ENCODE data around the gene DGKZ. TPM values are rescaled to one million over a fixed set of nuclear protein-coding genes. Genes with fewer than 3 reads are reported as not detected.

Gene DGKZ
- total and polyA plus RNA-seq, 10 donors: 44.2 to 136 (median 97.9) TPM

DNA sequence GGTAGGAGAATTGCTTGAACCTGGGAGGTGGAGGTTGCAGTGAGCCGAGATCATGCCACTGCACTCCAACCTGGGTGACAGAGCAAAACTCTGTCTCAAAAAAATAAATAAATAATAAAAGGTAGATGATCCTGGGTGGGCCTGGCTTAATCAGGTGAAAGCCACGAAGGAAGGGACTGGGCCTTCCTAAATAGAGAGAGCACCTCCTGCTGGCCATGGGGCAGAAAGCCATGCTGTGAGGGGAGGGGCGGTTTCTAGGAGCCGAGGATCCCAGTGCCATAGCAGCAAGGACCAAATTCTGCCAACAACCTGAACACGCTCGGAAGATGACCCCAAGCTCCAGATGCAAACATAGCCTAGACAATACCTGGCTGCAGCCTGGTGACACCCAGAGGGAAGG lies 24.5 kb upstream of the DGKZ start:
- Histone ChIP-seq H3K4me1 (peaks cover 12 to 75% (median 26%) of the 10 kb centered on the region in 6 donors), H3K36me3 (no peaks in the 10 kb centered on the region), H3K4me3 (no peak overlapping the region), H3K27me3 (replicated peaks in 1 of 7) (peaks cover 0 to 10% (median 0%) of the 10 kb centered on the region in 7 donors), H3K27ac (no peak overlapping the region), H3K9me3 (no peaks in the 10 kb centered on the region)
- DNase-seq: no peak
- TF ChIP-seq, protein P1, sequence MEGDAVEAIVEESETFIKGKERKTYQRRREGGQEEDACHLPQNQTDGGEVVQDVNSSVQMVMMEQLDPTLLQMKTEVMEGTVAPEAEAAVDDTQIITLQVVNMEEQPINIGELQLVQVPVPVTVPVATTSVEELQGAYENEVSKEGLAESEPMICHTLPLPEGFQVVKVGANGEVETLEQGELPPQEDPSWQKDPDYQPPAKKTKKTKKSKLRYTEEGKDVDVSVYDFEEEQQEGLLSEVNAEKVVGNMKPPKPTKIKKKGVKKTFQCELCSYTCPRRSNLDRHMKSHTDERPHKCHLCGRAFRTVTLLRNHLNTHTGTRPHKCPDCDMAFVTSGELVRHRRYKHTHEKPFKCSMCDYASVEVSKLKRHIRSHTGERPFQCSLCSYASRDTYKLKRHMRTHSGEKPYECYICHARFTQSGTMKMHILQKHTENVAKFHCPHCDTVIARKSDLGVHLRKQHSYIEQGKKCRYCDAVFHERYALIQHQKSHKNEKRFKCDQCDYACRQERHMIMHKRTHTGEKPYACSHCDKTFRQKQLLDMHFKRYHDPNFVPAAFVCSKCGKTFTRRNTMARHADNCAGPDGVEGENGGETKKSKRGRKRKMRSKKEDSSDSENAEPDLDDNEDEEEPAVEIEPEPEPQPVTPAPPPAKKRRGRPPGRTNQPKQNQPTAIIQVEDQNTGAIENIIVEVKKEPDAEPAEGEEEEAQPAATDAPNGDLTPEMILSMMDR (IDR thresholded peaks at IDR 0.05 in 8 of 11, conservative IDR thresholded peaks at IDR 0.05 in 3 of 11): peak in 2 of 11 experiments; percentile 25 to 34
- TF ChIP-seq POLR2AphosphoS5 (IDR thresholded peaks at IDR 0.05) (no peak), POLR2A (IDR thresholded peaks at IDR 0.05) (no peak)
- intact Hi-C loops (cut with DNase I; ENCODE audit: low total_unique reads): no loop called here
- WGBS, 5 donors: 77 to 94% (median 89%) methylated on average over 6 of the region's 6 CpGs

DNA sequence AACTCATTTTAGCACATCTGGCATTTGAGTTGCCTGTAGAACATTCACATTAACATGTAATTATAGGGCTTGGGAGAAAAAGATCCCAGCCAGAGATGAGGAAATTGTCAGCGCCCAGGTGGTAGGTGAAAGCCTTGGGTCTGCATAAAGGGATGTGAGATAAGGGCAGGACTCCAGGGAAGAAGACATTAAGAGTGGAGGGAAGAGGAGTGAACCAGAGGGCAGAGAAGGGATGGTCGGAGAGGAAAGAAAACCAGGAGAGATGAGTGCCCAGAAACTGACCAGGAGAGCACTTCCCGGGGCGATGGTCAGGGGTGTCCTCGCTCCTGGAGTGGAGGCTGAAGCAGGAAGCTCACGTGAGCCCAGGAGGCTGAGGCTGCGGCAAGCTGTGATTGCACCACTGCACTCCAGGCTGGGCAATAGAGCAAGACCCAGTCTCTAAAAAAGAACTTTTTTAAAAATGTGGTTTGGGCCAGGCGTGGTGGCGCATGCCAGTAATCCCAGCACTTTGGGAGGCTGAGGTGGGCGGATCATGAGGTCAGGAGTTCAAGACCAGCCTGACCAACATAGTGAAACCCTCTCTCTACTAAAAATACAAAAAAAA lies 20.3 kb upstream of the DGKZ start:
- TF ChIP-seq POLR2AphosphoS5 (IDR thresholded peaks at IDR 0.05) (no peak), POLR2A (IDR thresholded peaks at IDR 0.05) (no peak)
- TF ChIP-seq, protein P1 (IDR thresholded peaks at IDR 0.05 in 8 of 11, conservative IDR thresholded peaks at IDR 0.05 in 3 of 11): no peak
- H3K9me3 ChIP-seq: no peaks in the 10 kb centered on the region
- H3K4me3 ChIP-seq: no peak overlapping the region
- H3K4me1 ChIP-seq: peaks cover 0 to 56% (median 14%) of the 10 kb centered on the region in 6 donors
- no peaks in the 10 kb centered on the region for H3K36me3 ChIP-seq
- peaks cover 0 to 37% (median 16%) of the 10 kb centered on the region in 7 donors for H3K27me3 ChIP-seq (replicated peaks in 1 of 7)
- intact Hi-C loops (cut with DNase I; ENCODE audit: low total_unique reads): no loop called here
- H3K27ac ChIP-seq: no peak overlapping the region
- no peak for DNase-seq
- 65 to 85% (median 68%) methylated on average over 10 of the region's 10 CpGs for WGBS, 5 donors

DNA sequence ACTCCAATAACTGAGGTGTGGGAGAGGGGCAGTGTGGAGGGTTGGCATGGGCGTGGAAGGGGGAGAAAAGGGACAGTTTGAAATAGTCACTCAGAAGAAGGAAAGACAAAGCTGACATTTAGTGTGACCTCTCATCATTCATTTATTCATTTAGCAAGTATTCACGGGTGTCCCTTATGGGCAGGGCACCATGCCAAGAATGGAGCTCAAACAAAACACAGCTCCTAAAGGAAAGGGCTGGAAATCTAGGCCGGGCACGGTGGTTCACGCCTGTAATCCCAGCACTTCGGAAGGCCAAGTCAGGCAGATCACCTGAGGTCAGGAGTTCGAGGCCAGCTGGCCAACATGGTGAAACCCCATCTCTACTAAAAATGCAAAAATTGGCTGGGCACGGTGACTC lies 19.4 kb upstream of the DGKZ start:
- intact Hi-C loops (cut with DNase I; ENCODE audit: low total_unique reads): no loop called here
- Histone ChIP-seq H3K4me3 (no peak overlapping the region), H3K9me3 (no peaks in the 10 kb centered on the region), H3K27ac (no peak overlapping the region), H3K27me3 (replicated peaks in 1 of 7) (peaks cover 0 to 46% (median 25%) of the 10 kb centered on the region in 7 donors), H3K4me1 (peaks cover 6 to 56% (median 22%) of the 10 kb centered on the region in 6 donors), H3K36me3 (no peaks in the 10 kb centered on the region)
- DNase-seq: no peak
- TF ChIP-seq POLR2A (IDR thresholded peaks at IDR 0.05): no peak
- no peak for TF ChIP-seq POLR2AphosphoS5 (IDR thresholded peaks at IDR 0.05)
- TF ChIP-seq, protein P1 (IDR thresholded peaks at IDR 0.05 in 8 of 11, conservative IDR thresholded peaks at IDR 0.05 in 3 of 11): no peak
- WGBS, 5 donors: 67 to 83% (median 75%) methylated on average over 8 of the region's 8 CpGs

DNA sequence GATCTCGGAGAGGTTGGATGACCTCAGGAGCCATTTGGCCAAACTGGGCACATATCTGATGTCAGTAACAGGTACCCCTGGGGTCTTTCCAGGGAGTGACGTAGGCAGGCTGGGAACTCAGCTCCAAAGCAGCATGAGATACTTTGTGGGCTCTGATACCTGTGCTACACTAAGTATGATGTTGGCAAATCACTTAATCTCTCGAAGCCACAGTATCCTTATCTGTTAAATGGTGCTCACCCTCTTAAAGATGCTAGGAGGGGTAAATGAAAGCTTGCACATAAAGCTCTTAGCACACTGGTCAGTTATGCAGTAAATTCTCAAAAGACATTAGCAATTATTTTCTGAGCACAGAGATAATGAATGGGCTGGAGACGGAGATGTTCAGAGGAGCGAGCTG lies 17.1 kb upstream of the DGKZ start:
- Histone ChIP-seq H3K4me3 (no peak overlapping the region), H3K4me1 (peaks cover 9 to 68% (median 37%) of the 10 kb centered on the region in 6 donors), H3K27me3 (replicated peaks in 1 of 7) (peaks cover 0 to 69% (median 45%) of the 10 kb centered on the region in 7 donors), H3K9me3 (no peaks in the 10 kb centered on the region), H3K36me3 (no peaks in the 10 kb centered on the region), H3K27ac (no peak overlapping the region)
- DNase-seq: no peak
- intact Hi-C loops (cut with DNase I; ENCODE audit: low total_unique reads): no loop called here
- TF ChIP-seq POLR2A (IDR thresholded peaks at IDR 0.05): no peak
- no peak for TF ChIP-seq POLR2AphosphoS5 (IDR thresholded peaks at IDR 0.05)
- TF ChIP-seq, protein P1 (IDR thresholded peaks at IDR 0.05 in 8 of 11, conservative IDR thresholded peaks at IDR 0.05 in 3 of 11): no peak
- WGBS, 5 donors: 60 to 68% (median 65%) methylated on average over 5 of the region's 5 CpGs
